Omental fat pad (tissue), 4 donors: ENCODE data around the gene C20orf144. TPM values are rescaled to one million over a fixed set of nuclear protein-coding genes. Genes with fewer than 3 reads are reported as not detected.

Experiments
- ATAC-seq: fragments of 150-250 bp; one replicate; pipeline ENCODE4 v1.9.1; 2016; ENCODE audit warnings: mild to moderate bottlenecking, moderate library complexity; ENCODE audit not compliant: low FRiP score
- DNase-seq: peaks from one replicate; pipeline ENCODE4 v3.0.0-alpha.2; 2019; ENCODE audit warnings: low spot score
- total RNA-seq, 4 donors: library from RNA; depleted of rRNA; stranded (reverse); fragments of >200 nt; gene quantifications; one replicate each; pipeline ENCODE4 v1.1.0, GENCODE V29; 2016
- TF ChIP-seq, protein P1 (sequence below), 3 donors: fragments of 450-650 bp; IDR thresholded peaks; one replicate each; pipeline ENCODE4 v1.5.1; 2016 to 2017; ENCODE audit warnings: antibody characterized with exemption in 3 of 3, mild to moderate bottlenecking in 3 of 3, moderate library complexity in 2 of 3

Gene C20orf144
- total RNA-seq = not detected

DNA sequence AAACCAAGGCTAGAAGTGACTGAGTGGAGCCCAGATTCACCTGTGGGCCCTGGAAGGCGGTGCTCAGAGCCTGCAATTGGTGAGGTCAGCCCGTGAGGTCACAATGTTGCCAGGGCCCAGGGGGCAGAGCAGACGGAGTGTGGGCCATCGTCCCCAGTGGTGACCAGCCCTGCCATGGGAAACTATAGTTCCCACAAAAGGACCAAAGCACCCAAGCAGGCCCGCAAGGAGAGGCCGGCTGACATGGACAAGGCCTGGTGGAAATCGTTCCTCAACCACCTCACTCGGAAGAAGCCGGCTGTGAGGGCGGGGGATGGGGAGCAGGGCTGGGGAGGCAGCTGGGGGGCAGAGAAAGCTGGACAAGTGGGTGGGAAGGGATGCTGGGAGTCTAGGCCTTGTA, at the start of gene C20orf144:
Gene C20orf144 (plus strand): TSS at position 156 of the 400 bp plus-strand sequence. CDS start 19 bp downstream, at position 175.
- ATAC-seq (no peak), DNase-seq (no peak)
- TF ChIP-seq, protein P1, sequence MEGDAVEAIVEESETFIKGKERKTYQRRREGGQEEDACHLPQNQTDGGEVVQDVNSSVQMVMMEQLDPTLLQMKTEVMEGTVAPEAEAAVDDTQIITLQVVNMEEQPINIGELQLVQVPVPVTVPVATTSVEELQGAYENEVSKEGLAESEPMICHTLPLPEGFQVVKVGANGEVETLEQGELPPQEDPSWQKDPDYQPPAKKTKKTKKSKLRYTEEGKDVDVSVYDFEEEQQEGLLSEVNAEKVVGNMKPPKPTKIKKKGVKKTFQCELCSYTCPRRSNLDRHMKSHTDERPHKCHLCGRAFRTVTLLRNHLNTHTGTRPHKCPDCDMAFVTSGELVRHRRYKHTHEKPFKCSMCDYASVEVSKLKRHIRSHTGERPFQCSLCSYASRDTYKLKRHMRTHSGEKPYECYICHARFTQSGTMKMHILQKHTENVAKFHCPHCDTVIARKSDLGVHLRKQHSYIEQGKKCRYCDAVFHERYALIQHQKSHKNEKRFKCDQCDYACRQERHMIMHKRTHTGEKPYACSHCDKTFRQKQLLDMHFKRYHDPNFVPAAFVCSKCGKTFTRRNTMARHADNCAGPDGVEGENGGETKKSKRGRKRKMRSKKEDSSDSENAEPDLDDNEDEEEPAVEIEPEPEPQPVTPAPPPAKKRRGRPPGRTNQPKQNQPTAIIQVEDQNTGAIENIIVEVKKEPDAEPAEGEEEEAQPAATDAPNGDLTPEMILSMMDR (IDR thresholded peaks at IDR 0.05) = no peak

DNA sequence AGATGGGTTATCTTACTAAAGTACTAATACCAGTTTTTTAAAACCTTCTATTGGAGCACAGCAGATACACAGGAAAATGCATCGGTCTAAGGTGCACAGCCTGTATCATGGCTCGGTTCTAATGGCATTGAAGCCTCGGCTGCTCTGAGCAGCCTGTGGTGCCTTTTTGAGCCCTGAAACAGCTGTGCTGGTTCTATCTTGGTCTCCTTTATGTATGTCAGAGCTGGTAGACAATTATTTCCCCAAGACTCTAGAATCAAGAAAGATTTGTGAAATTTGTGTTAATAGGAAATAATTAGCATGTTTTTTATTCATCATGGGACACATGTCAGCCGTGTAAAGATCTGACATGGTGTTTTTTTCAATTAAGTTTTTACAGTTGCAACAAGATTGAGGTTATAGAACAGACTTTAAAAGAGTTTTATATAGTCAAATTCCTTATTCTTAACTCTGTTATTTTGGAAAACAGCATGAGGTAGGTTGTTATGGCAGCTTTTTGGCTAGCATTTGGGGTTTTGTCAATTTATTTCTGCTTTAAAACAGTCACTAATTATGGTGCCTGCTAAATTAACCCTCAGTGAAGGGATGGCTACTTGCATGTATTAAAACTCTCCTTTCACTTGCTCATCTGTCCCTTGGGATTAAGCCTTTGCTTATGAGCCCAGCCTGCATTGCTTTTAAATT, 40.3 kb upstream of the C20orf144 start:
- TF ChIP-seq, protein P1 (IDR thresholded peaks at IDR 0.05) = no peak
- DNase-seq (no peak), ATAC-seq (no peak)

DNA sequence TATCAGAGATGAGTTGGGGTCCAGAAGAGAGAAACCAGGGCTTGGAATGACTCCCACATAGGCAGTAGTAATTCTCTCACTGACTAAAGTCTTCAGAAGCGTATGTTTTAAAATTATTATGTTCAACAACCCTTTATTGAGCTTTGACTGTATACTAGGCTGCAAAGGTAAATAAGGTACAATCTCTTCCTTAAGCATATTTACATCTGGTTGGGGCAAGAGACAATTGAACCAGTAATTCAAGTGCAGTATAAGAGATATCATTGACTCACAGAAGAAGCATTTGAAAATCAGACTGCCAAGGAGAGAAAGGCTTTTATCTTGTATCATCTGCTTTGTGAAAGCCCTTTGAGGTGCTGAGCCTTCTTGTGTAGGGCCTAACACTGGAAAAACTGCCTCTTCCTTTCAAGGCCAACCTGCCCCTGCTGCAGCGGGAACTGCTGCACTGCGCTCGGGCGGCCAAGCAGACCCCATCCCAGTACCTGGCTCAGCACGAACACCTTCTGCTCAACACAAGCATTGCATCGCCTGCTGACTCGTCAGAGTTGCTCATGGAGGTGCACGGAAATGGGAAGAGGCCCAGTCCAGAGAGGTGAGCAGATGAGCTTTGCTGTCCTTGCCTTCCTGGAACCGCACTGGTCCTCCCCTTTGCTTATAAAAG, 39.3 kb upstream of the C20orf144 start:
- TF ChIP-seq, protein P1 (IDR thresholded peaks at IDR 0.05) = no peak
- ATAC-seq (no peak), DNase-seq (no peak)

DNA sequence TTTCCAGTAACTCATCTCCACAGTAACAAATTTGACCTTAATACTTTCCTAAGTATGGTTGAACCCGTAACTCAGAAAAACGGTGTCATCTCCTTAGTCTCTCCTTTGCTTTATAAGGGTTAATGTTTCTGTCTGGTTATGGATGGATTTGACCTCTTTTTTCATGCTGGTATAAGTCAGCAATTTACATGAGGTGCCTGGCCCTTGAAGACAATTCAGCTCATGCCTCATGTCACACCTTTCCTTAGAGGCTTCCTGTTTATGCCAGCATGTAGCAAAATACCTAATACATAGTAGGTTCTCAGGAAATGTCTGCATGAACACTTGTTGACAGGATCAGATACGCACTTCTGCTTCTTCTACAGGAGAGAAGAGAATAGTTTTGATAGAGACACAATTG, 37.7 kb upstream of the C20orf144 start:
- no peak for ATAC-seq
- no peak for DNase-seq
- TF ChIP-seq, protein P1 (IDR thresholded peaks at IDR 0.05) = no peak

DNA sequence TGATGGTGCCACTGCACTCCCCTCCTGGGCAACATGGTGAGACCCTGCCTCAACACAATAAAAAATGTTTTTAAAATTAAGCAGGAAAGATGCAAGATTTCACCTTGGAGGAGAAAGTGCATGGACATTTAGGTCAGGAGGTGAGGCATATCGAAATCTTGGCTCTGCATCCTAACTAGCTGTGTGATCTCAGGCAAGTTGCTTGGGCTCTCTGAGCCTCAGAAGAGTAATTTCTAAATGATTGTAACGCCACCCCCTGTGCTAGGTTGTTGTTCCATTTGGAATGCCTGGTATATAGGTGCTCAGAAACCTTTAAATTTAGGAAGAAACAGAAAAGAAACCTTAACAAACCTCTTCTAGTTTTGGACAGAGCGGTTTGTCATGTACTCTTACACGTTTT, 35.9 kb upstream of the C20orf144 start:
- no peak for DNase-seq
- ATAC-seq = no peak
- TF ChIP-seq, protein P1 (IDR thresholded peaks at IDR 0.05) = no peak

DNA sequence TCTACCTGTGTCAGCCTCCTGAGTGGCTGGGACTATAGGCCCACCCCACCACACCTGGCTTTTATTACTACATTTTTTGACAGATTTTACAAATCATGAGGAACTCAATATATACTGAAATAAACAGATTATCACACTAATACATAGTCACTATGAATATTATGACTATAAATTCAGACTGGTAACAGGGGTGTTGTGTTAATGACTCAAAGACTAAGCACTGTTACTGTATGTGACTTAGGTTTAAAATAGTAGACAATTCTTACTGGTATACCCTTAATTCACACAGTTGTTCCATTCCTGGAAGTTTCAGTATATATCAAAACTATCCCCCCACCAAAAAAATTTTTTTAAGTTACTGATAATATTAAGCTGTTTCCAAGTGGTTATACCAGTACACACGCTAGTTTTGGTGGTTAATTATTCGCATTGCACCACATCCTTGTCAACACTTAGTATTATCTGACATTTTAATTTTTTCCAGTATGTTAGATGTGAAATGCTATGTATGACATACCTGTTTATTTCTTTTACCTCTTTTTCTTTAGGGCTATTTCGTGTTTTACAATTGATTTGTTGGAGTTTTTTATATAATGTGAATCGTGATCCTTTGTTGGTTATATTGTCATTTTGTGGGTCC, 34.4 kb upstream of the C20orf144 start:
- TF ChIP-seq, protein P1 (IDR thresholded peaks at IDR 0.05) = no peak
- no peak for DNase-seq
- no peak for ATAC-seq
